ENCODE measurements around the gene TPD52L3.

The TPD52L3 gene

DNA sequence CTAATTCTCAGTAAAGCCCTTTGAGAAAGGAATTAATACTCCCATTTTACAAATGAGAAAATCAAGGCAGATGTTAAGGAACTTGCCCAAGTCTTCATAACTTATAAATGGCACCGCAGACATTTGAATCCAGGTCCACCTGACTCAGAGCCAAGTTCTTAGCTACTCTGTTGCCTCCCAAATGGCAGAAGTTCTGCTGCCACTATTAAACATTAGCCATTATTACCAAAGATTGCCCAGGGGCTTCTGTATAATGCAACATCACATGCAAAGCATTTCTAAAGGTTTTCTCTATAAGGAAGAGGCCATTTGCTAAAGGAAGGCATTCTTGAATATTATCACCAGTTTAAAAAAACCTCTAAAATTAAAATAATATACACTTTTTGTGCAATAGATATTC is 28.3 kb downstream of the TPD52L3 start:
- no peak overlapping the region for H2AFZ ChIP-seq (ENCODE audit: low read length)
- no peaks in the 10 kb centered on the region for H3K9me3 ChIP-seq (replicated peaks; ENCODE audit: insufficient read depth, low read length)
- no peak overlapping the region for H3K4me2 ChIP-seq (ENCODE audit: low read depth, low read length)
- no peaks in the 10 kb centered on the region for H3K27me3 ChIP-seq (replicated peaks; ENCODE audit: insufficient read depth, low read length)
- no peak overlapping the region for H3K27ac ChIP-seq (ENCODE audit: low read length)
- DNase-seq: no peak
- H3K36me3 ChIP-seq (replicated peaks; ENCODE audit: insufficient read depth, low read length): no peaks in the 10 kb centered on the region
- TF ChIP-seq EZH2phosphoT487 (IDR thresholded peaks at IDR 0.05; ENCODE audit: low read length): no peak
- no peak for TF ChIP-seq EZH2 (optimal IDR thresholded peaks at IDR 0.05; ENCODE audit: low read depth, low read length)
- TF ChIP-seq, protein P1, sequence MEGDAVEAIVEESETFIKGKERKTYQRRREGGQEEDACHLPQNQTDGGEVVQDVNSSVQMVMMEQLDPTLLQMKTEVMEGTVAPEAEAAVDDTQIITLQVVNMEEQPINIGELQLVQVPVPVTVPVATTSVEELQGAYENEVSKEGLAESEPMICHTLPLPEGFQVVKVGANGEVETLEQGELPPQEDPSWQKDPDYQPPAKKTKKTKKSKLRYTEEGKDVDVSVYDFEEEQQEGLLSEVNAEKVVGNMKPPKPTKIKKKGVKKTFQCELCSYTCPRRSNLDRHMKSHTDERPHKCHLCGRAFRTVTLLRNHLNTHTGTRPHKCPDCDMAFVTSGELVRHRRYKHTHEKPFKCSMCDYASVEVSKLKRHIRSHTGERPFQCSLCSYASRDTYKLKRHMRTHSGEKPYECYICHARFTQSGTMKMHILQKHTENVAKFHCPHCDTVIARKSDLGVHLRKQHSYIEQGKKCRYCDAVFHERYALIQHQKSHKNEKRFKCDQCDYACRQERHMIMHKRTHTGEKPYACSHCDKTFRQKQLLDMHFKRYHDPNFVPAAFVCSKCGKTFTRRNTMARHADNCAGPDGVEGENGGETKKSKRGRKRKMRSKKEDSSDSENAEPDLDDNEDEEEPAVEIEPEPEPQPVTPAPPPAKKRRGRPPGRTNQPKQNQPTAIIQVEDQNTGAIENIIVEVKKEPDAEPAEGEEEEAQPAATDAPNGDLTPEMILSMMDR (IDR thresholded peaks at IDR 0.05; ENCODE audit: low read length): no peak
- no peaks in the 10 kb centered on the region for H3K79me2 ChIP-seq (ENCODE audit: low read length)
- H3K4me3 ChIP-seq (ENCODE audit: low read length): no peak overlapping the region
- no peak overlapping the region for H3K9ac ChIP-seq (ENCODE audit: low read length)
- no peaks in the 10 kb centered on the region for H3F3A ChIP-seq (ENCODE audit: insufficient read depth, low read length)
- H3K9me2 ChIP-seq (replicated peaks; ENCODE audit: insufficient read depth, low read length): no peaks in the 10 kb centered on the region
- H4K20me1 ChIP-seq (ENCODE audit: insufficient read depth, low read length): no peaks in the 10 kb centered on the region
- H3K4me1 ChIP-seq (ENCODE audit: low read length): peaks cover 9% of the 10 kb centered on the region

GRCh38 chr9:6356904-6357303 is 28.7 kb downstream of the TPD52L3 start:
- Histone ChIP-seq H3K4me3 (ENCODE audit: low read length) (no peak overlapping the region), H3K9ac (ENCODE audit: low read length) (no peak overlapping the region), H3F3A (ENCODE audit: insufficient read depth, low read length) (no peaks in the 10 kb centered on the region), H3K9me2 (replicated peaks; ENCODE audit: insufficient read depth, low read length) (no peaks in the 10 kb centered on the region), H3K4me1 (ENCODE audit: low read length) (peaks cover 9% of the 10 kb centered on the region), H2AFZ (ENCODE audit: low read length) (no peak overlapping the region), H3K27ac (ENCODE audit: low read length) (no peak overlapping the region), H3K4me2 (ENCODE audit: low read depth, low read length) (no peak overlapping the region), H4K20me1 (ENCODE audit: insufficient read depth, low read length) (no peaks in the 10 kb centered on the region), H3K9me3 (replicated peaks; ENCODE audit: insufficient read depth, low read length) (no peaks in the 10 kb centered on the region), H3K79me2 (ENCODE audit: low read length) (no peaks in the 10 kb centered on the region), H3K27me3 (replicated peaks; ENCODE audit: insufficient read depth, low read length) (no peaks in the 10 kb centered on the region), H3K36me3 (replicated peaks; ENCODE audit: insufficient read depth, low read length) (no peaks in the 10 kb centered on the region)
- DNase-seq: no peak
- TF ChIP-seq EZH2phosphoT487 (IDR thresholded peaks at IDR 0.05; ENCODE audit: low read length) (no peak), EZH2 (optimal IDR thresholded peaks at IDR 0.05; ENCODE audit: low read depth, low read length) (no peak)
- TF ChIP-seq, protein P1 (IDR thresholded peaks at IDR 0.05; ENCODE audit: low read length): no peak

- Histone ChIP-seq H3K4me3 (ENCODE audit: low read length) (no peak overlapping the region), H3K9me3 (replicated peaks; ENCODE audit: insufficient read depth, low read length) (no peaks in the 10 kb centered on the region), H3K4me2 (ENCODE audit: low read depth, low read length) (no peak overlapping the region), H4K20me1 (ENCODE audit: insufficient read depth, low read length) (no peaks in the 10 kb centered on the region), H3K9me2 (replicated peaks; ENCODE audit: insufficient read depth, low read length) (no peaks in the 10 kb centered on the region), H3K36me3 (replicated peaks; ENCODE audit: insufficient read depth, low read length) (no peaks in the 10 kb centered on the region), H3K79me2 (ENCODE audit: low read length) (no peaks in the 10 kb centered on the region), H3K9ac (ENCODE audit: low read length) (no peak overlapping the region), H2AFZ (ENCODE audit: low read length) (no peak overlapping the region), H3K27ac (ENCODE audit: low read length) (no peak overlapping the region), H3F3A (ENCODE audit: insufficient read depth, low read length) (no peaks in the 10 kb centered on the region), H3K4me1 (ENCODE audit: low read length) (no peaks in the 10 kb centered on the region), H3K27me3 (replicated peaks; ENCODE audit: insufficient read depth, low read length) (no peaks in the 10 kb centered on the region)
- no peak for DNase-seq
- TF ChIP-seq EZH2 (optimal IDR thresholded peaks at IDR 0.05; ENCODE audit: low read depth, low read length) (no peak), EZH2phosphoT487 (IDR thresholded peaks at IDR 0.05; ENCODE audit: low read length) (no peak)
- TF ChIP-seq, protein P1 (IDR thresholded peaks at IDR 0.05; ENCODE audit: low read length): no peak
Observed at GRCh38 chr9:6367128-6367890, 39.1 kb downstream of the TPD52L3 start.
